DOHH2 (cell line): ENCODE data around the gene DCP1A.

Experiments
- CTCF ChIP-seq: fragments of 200-600 bp; sonication (generic); IDR thresholded peaks from one replicate; pipeline ENCODE4 v1.5.1; 2014; ENCODE audit warnings: antibody characterized with exemption, mild to moderate bottlenecking, low read depth, low read length; ENCODE audit not compliant: poor library complexity, severe bottlenecking
- EZH2phosphoT487 ChIP-seq: fragments of 200-600 bp; sonication (generic); IDR thresholded peaks from 2 replicates; pipeline ENCODE4 v1.6.1; 2017; ENCODE audit warnings: borderline replicate concordance, mild to moderate bottlenecking, antibody characterized with exemption, low read length, moderate library complexity, mixed read lengths

DNA sequence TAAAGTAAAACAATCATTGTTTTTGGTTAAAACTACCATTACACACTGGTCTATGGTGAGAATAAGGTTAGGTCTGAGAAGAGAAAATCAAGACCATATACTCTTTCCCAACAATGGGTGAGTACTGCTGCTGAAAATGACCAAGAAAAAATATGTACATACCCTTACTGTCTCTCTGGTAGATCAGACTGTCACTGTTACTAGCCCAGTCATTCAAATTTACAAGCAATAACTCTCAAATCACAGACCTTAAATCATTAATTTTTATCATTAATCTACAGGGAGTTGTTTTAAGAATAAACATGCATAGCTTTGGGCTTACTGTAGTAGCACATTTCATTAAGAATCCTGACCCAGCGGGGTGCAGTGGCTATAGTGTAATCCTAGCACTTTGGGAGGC, 17.4 kb downstream of the DCP1A start:
- TF ChIP-seq CTCF: no peak
- no peak for TF ChIP-seq EZH2phosphoT487
